ENCODE results near the gene ASTN2. TPM values are rescaled to one million over a fixed set of nuclear protein-coding genes. Genes with fewer than 3 reads are reported as not detected.

The ASTN2 gene
- total RNA-seq, 4 donors from 2014 or later: 0.94 to 5.6 (median 3.7) TPM

GRCh38 chr9:116417464-116417863 lies 997.4 kb downstream of the ASTN2 start:
- WGBS, 2 donors: 88 to 98% methylated on average over 2 of the region's 2 CpGs
- TF ChIP-seq, protein P1, sequence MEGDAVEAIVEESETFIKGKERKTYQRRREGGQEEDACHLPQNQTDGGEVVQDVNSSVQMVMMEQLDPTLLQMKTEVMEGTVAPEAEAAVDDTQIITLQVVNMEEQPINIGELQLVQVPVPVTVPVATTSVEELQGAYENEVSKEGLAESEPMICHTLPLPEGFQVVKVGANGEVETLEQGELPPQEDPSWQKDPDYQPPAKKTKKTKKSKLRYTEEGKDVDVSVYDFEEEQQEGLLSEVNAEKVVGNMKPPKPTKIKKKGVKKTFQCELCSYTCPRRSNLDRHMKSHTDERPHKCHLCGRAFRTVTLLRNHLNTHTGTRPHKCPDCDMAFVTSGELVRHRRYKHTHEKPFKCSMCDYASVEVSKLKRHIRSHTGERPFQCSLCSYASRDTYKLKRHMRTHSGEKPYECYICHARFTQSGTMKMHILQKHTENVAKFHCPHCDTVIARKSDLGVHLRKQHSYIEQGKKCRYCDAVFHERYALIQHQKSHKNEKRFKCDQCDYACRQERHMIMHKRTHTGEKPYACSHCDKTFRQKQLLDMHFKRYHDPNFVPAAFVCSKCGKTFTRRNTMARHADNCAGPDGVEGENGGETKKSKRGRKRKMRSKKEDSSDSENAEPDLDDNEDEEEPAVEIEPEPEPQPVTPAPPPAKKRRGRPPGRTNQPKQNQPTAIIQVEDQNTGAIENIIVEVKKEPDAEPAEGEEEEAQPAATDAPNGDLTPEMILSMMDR (IDR thresholded peaks at IDR 0.05): no peak
- no peak for TF ChIP-seq POLR2A (IDR thresholded peaks at IDR 0.05)

DNA sequence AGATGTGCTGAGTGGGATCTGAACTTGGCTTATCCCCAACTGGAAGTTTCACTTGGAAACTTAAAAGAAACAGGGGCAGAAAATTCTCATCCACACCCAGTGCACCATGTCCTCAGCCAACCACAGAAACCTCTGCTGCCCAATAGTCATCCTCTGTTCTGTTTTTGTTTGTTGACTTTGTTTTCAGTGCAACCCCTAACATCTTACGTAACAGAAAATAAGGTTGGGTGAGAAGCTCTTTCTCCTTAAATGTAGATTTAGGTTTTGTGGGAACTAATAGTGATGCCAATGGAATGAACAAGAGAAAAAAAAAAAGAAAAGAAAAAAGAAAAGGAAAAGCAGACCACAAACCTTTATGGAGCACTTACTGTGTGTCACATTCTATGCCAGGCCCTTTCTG lies 998.4 kb downstream of the ASTN2 start:
- intact Hi-C loops (cut with DNase I): no loop called here

More at GRCh38 chr9:116417464-116417863, 997.4 kb downstream of the ASTN2 start:
- no peaks in the 10 kb centered on the region for H3K9me3 ChIP-seq
- H3K4me3 ChIP-seq (replicated peaks in 1 of 3): no peak overlapping the region
- H3K27me3 ChIP-seq: no peaks in the 10 kb centered on the region
- no peaks in the 10 kb centered on the region for H3K4me1 ChIP-seq
- DNase-seq: no peak
- no peak overlapping the region for H3K27ac ChIP-seq
- intact Hi-C loops (cut with DNase I): no loop called here
- no peaks in the 10 kb centered on the region for H3K36me3 ChIP-seq

GRCh38 chr9:116414374-116414773 lies 1000.5 kb downstream of the ASTN2 start:
- no peaks in the 10 kb centered on the region for H3K27me3 ChIP-seq
- H3K27ac ChIP-seq: no peak overlapping the region
- H3K9me3 ChIP-seq: no peaks in the 10 kb centered on the region
- TF ChIP-seq, protein P1 (IDR thresholded peaks at IDR 0.05): no peak
- TF ChIP-seq POLR2A (IDR thresholded peaks at IDR 0.05): no peak
- H3K4me1 ChIP-seq: no peaks in the 10 kb centered on the region
- DNase-seq: no peak
- H3K4me3 ChIP-seq (replicated peaks in 1 of 3): no peak overlapping the region
- 81 to 90% methylated on average over 2 of the region's 2 CpGs for WGBS, 2 donors
- intact Hi-C loops (cut with DNase I): no loop called here
- H3K36me3 ChIP-seq: no peaks in the 10 kb centered on the region

More for the DNA sequence above, 998.4 kb downstream of the ASTN2 start:
- no peak overlapping the region for H3K4me3 ChIP-seq (replicated peaks in 1 of 3)
- TF ChIP-seq, protein P1 (IDR thresholded peaks at IDR 0.05): no peak
- TF ChIP-seq POLR2A (IDR thresholded peaks at IDR 0.05): no peak
- no peaks in the 10 kb centered on the region for H3K9me3 ChIP-seq
- no peak for DNase-seq
- WGBS, 2 donors: 98 to 100% methylated on average over 1 of the region's 1 CpG
- H3K27ac ChIP-seq: no peak overlapping the region
- H3K27me3 ChIP-seq: no peaks in the 10 kb centered on the region
- no peaks in the 10 kb centered on the region for H3K36me3 ChIP-seq
- no peaks in the 10 kb centered on the region for H3K4me1 ChIP-seq

DNA sequence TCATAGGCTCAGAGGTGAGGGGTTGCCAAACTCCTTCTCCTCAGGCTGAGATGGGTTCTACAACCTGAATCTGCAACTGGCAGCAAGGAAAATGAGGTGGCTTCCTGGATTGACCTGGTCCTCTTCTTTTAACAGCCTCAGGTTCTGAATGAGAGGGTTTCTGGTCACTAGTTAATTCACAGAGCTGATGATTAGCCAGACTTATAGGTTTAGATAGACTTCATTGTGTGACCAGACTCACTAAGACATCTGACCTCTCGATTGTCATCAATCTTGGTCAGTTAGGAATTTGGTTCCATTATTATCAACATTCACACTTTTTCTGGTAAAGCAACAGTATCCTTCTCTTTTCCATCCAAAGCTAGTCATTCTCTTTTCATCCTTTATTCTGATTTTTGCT lies 1003.4 kb downstream of the ASTN2 start:
- 93 to 94% methylated on average over 1 of the region's 1 CpG for WGBS, 2 donors
- Histone ChIP-seq H3K9me3 (no peaks in the 10 kb centered on the region), H3K36me3 (no peaks in the 10 kb centered on the region), H3K4me3 (replicated peaks in 1 of 3) (no peak overlapping the region), H3K4me1 (no peaks in the 10 kb centered on the region), H3K27me3 (no peaks in the 10 kb centered on the region), H3K27ac (no peak overlapping the region)
- no peak for TF ChIP-seq POLR2A (IDR thresholded peaks at IDR 0.05)
- TF ChIP-seq, protein P1 (IDR thresholded peaks at IDR 0.05): no peak
- intact Hi-C loops (cut with DNase I): no loop called here
- DNase-seq: no peak

DNA sequence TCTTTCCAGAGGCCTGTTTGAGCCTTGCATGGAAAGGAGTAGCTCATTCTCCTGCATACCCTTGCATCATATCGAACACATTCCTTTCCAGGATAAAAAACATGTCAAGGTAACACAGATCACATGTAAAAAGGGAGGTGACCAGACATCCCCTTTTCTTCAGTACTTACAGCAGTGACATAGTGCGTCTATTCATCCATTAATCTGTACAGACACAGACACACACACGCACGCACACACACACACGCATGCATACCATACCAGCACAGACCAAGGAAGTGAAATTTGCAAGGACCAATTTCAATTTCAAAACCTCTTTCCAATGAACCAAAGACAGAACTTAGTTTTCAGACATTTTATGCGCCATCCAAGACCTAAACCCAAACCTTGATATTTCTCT lies 1005.2 kb downstream of the ASTN2 start:
- no peaks in the 10 kb centered on the region for H3K27me3 ChIP-seq
- no peaks in the 10 kb centered on the region for H3K4me1 ChIP-seq
- no peak for TF ChIP-seq POLR2A (IDR thresholded peaks at IDR 0.05)
- TF ChIP-seq, protein P1 (IDR thresholded peaks at IDR 0.05): no peak
- intact Hi-C loops (cut with DNase I): no loop called here
- H3K27ac ChIP-seq: no peak overlapping the region
- no peak overlapping the region for H3K4me3 ChIP-seq (replicated peaks in 1 of 3)
- no peaks in the 10 kb centered on the region for H3K9me3 ChIP-seq
- no peaks in the 10 kb centered on the region for H3K36me3 ChIP-seq
- 81 to 82% methylated on average over 6 of the region's 6 CpGs for WGBS, 2 donors
- DNase-seq: no peak

All from thyroid gland (tissue), 4 donors.